ENCODE measurements around the gene GFRAL. TPM values are rescaled to one million over a fixed set of nuclear protein-coding genes. Genes with fewer than 3 reads are reported as not detected.

GFRAL gene
- total RNA-seq, 1 experiment from 2014 or later, result not detected

GRCh38 chr6:55410674-55411073 lies 83.4 kb downstream of the GFRAL start:
- DNase-seq (ENCODE audit: low read depth, low spot score) (no peak), ATAC-seq (no peak)
- Histone ChIP-seq H4K20me1 (ENCODE audit: insufficient read depth) (no peaks in the 10 kb centered on the region), H3K4me2 (ENCODE audit: low read length) (no peak overlapping the region), H3K9ac (ENCODE audit: low read length) (no peak overlapping the region), H3K9me3 (ENCODE audit: control insufficient read depth in 1 of 2, insufficient read depth in 1 of 2, low read depth in 1 of 2, low read length in 2 of 2) (no peaks in the 10 kb centered on the region), H3K4me1 (ENCODE audit: control insufficient read depth in 1 of 2, insufficient read depth in 2 of 2, low read length in 2 of 2) (no peaks in the 10 kb centered on the region), H3K27me3 (ENCODE audit: insufficient read depth, low read length) (peaks cover 40% of the 10 kb centered on the region), H2AFZ (ENCODE audit: low read depth, low read length, poor library complexity, severe bottlenecking) (no peak overlapping the region), H3K4me3 (replicated peaks in 1 of 2; ENCODE audit: low read depth in 1 of 2, low read length in 2 of 2) (no peak overlapping the region), H3K79me2 (ENCODE audit: insufficient read depth, low read length) (no peaks in the 10 kb centered on the region), H3K27ac (ENCODE audit: low read depth, low read length) (no peak overlapping the region), H3K36me3 (ENCODE audit: control insufficient read depth in 1 of 2, insufficient read depth in 2 of 2, low read length in 2 of 2) (no peaks in the 10 kb centered on the region), H3K9me2 (ENCODE audit: insufficient read depth) (no peaks in the 10 kb centered on the region)
- intact Hi-C loops (cut with micrococcal nuclease), result no loop called here
- BruUV-seq (replicated peaks), result no TSS peak
- no peak for TF ChIP-seq ZFX (IDR thresholded peaks at IDR 0.05)
- no peak for TF ChIP-seq SRF (IDR thresholded peaks at IDR 0.05; ENCODE audit: low read depth)
- no peak for TF ChIP-seq POLR2A (IDR thresholded peaks at IDR 0.05; ENCODE audit: borderline replicate concordance, extremely low read depth, insufficient read depth, insufficient read length)
- TF ChIP-seq ZBTB33 (IDR thresholded peaks at IDR 0.05; ENCODE audit: extremely low read depth, insufficient replicate concordance, low read length), result no peak
- no peak for TF ChIP-seq SP1 (IDR thresholded peaks at IDR 0.05; ENCODE audit: low read depth)
- no peak for TF ChIP-seq EZH2phosphoT487 (IDR thresholded peaks at IDR 0.05; ENCODE audit: borderline replicate concordance)
- no peak for TF ChIP-seq ELF1 (IDR thresholded peaks at IDR 0.05; ENCODE audit: borderline replicate concordance, low read depth)
- TF ChIP-seq JUND (IDR thresholded peaks at IDR 0.05), result no peak
- TF ChIP-seq EGR1 (IDR thresholded peaks at IDR 0.05; ENCODE audit: low read depth), result no peak
- no peak for TF ChIP-seq MAX (IDR thresholded peaks at IDR 0.05)
- no peak for TF ChIP-seq SIN3A (IDR thresholded peaks at IDR 0.05; ENCODE audit: low read depth)
- TF ChIP-seq FOSL1 (IDR thresholded peaks at IDR 0.05; ENCODE audit: low read depth), result no peak
- TF ChIP-seq YY1 (IDR thresholded peaks at IDR 0.05; ENCODE audit: extremely low read depth, insufficient replicate concordance, low read depth, low read length), result no peak
- ChIA-PET RAD21 (ENCODE audit: low non-redundant PET in 1 of 2, low total read pairs in 2 of 2, uncharacterized antibody in 2 of 2, unreplicated experiment in 2 of 2) (no interaction called here), POLR2A (no interaction called here), CTCF (no interaction called here)

All from HCT116 (cell line).